BE2C (cell line): Measurements from ENCODE around the gene SLC6A12.

ENCODE experiments used
- DNase-seq: peaks from one replicate; pipeline ENCODE4 v3.0.0-alpha.2; 2020
- H3K27me3 ChIP-seq: fragments of 250-450 bp; sonication (Bioruptor Pico); 2 replicates; pipeline ENCODE4 v1.5.1; 2020; ENCODE audit warnings: mild to moderate bottlenecking
- H3K36me3 ChIP-seq: fragments of 250-450 bp; sonication (Bioruptor Pico); 2 replicates; pipeline ENCODE4 v1.5.1; 2020; ENCODE audit warnings: mild to moderate bottlenecking
- H3K4me1 ChIP-seq: fragments of 250-450 bp; sonication (Bioruptor Pico); 2 replicates; pipeline ENCODE4 v1.5.1; 2020
- H3K4me3 ChIP-seq: 2 replicates; pipeline ENCODE4 v1.5.1; 2011; ENCODE audit warnings: low read depth, low read length
- H3K9me3 ChIP-seq: fragments of 250-450 bp; sonication (Bioruptor Pico); 2 replicates; pipeline ENCODE4 v1.5.1; 2020
- CTCF ChIP-seq: IDR thresholded peaks from 2 replicates; pipeline ENCODE4 v1.5.1; 2012; ENCODE audit warnings: mild to moderate bottlenecking, low read depth, low read length

The SLC6A12 gene

GRCh38 chr12:143964-144649, 69.8 kb downstream of the SLC6A12 start:
- no peak for DNase-seq
- Histone ChIP-seq H3K9me3 (no peaks in the 10 kb centered on the region), H3K36me3 (no peaks in the 10 kb centered on the region), H3K27me3 (no peaks in the 10 kb centered on the region), H3K4me1 (no peaks in the 10 kb centered on the region), H3K4me3 (no peak overlapping the region)
- no peak for TF ChIP-seq CTCF

GRCh38 chr12:140162-140561, 73.8 kb downstream of the SLC6A12 start:
- H3K4me1 ChIP-seq = no peaks in the 10 kb centered on the region
- DNase-seq = no peak
- no peak overlapping the region for H3K4me3 ChIP-seq
- H3K9me3 ChIP-seq = no peaks in the 10 kb centered on the region
- no peak for TF ChIP-seq CTCF
- H3K27me3 ChIP-seq = no peaks in the 10 kb centered on the region
- no peaks in the 10 kb centered on the region for H3K36me3 ChIP-seq
